Mammary epithelial cell (primary cell): ENCODE data around the gene GRIFIN.

Experiments
- CTCF ChIP-seq, 2 donors: IDR thresholded peaks in 1 of 2; conservative IDR thresholded peaks in 1 of 2; 2 replicates each; pipeline ENCODE4 v1.5.1; 2011 to 2012; ENCODE audit warnings: inconsistent platforms in 2 of 2, low read length in 2 of 2, mild to moderate bottlenecking in 2 of 2, control low read depth in 1 of 2, low read depth in 1 of 2; ENCODE audit not compliant: insufficient read depth in 1 of 2; ENCODE audit errors: extremely low read depth in 1 of 2
- EZH2 ChIP-seq: IDR thresholded peaks from 2 replicates; pipeline ENCODE4 v1.6.1; 2012; ENCODE audit warnings: low read length, inconsistent platforms, borderline replicate concordance

GRCh38 chr7:2473496-2474180, 2.6 kb downstream of the GRIFIN start:
- TF ChIP-seq EZH2 (no peak), CTCF (conservative IDR thresholded peaks at IDR 0.05 in 1 of 2, IDR thresholded peaks at IDR 0.05 in 1 of 2; ENCODE audit: extremely low read depth in 1 of 2, insufficient read depth in 1 of 2, low read depth in 1 of 2, low read length in 2 of 2) (no peak)
